Endometrium (tissue), 2 donors: Measurements from ENCODE around the gene CLTB.

ENCODE experiments used
- FAIRE-seq: peaks from 2 replicates; lab custom pipeline; 2012; peaks lifted over from hg19 to GRCh38; lab: Jason Lieb, UNC
- donor health status: control.
- donor health status: control.

The CLTB gene

DNA sequence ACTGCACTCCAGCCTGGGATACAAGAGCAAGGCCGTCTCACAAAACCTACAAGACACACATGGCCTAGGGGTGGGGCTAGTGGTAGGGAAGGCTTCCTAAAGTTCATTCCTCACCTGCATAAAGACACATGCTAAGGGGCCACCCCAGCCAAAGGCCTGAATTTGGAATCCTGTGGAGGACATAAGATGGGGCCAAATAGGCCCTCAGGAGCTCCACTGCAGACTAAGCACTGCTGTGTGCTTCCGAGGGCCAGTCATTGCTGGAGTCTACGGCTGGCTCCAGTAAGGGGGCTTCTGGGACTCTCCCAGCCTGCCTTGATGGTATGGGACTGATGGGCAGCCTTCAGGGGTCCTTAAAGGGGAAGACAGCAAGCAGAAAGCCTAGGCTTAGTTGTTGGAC, 33.6 kb downstream of the CLTB start:
- no peak for FAIRE-seq

DNA sequence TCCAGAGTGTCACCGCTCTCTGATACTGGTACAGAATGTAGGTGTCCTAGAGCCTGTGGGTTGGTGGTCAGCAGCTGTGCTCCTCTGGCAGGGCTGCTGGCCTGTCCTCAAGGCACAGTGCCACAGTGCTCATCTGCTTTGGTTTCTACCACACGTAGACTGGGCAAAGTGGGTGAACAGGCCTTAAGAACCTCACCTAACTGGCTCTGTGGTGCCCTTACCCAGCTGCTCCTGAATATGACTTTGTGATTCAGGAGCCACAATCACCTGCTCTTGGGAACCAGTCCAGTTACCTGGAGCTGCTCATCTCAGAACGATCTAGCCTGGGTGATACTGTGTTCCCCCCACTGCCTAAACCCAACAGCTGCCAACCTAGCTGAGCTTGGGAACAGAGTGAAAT, 34.4 kb downstream of the CLTB start:
- no peak for FAIRE-seq

- no peak for FAIRE-seq
Measured at GRCh38 chr5:176381423-176381822, 34.9 kb downstream of the CLTB start.

DNA sequence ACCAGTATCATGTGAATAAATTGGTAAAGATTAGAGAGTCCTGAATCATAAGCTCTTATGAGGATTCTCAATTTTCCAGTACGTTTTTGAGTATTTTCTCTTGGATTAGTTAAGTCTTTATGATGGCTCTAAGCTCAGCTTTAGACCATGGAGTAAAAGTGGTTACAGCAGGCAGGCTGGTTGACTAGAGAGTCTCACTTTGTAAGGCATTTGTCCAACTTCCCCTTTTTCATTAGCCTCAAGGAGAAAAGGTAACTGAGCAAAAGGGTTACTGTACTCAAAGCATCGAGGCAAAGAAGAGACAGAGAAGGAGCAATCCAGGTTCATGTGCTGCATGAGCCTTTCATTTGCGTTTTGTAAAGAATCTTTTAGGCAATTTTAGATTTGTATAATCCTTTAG, 36.5 kb downstream of the CLTB start:
- FAIRE-seq: no peak

DNA sequence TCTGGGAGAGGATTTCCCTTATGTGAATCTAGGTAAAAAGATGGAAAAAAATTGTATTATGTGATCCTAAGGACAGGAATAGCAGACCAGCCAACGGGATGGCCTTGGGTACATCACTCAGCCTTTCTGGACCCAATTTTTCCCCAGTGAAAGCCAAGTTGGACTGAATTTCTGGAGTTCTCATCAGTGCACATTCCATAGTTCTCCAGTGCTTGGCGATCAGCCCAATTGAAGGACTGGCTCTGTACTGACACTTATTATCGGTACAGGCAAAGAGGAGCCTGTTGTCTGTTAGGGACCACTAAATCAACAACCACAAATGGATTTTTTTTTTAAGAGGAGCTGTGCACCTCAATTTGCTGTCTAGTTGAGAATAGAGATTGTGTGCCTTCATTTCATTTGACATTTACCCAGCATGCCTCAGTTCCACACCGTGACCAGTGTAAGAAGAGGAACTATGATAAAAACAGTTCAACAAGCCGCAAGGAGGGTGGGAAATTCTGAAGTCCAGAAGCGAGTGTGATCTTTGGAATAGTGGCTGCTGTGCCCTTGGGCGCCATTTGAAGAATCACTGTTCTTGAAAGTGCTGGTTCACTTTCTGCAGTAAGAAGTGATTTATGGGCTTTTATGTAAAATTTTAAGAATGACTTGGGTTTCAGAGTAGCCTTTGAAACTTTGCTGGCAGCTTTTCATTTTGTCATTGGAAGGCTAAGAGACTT, 43.1 kb downstream of the CLTB start:
- no peak for FAIRE-seq

DNA sequence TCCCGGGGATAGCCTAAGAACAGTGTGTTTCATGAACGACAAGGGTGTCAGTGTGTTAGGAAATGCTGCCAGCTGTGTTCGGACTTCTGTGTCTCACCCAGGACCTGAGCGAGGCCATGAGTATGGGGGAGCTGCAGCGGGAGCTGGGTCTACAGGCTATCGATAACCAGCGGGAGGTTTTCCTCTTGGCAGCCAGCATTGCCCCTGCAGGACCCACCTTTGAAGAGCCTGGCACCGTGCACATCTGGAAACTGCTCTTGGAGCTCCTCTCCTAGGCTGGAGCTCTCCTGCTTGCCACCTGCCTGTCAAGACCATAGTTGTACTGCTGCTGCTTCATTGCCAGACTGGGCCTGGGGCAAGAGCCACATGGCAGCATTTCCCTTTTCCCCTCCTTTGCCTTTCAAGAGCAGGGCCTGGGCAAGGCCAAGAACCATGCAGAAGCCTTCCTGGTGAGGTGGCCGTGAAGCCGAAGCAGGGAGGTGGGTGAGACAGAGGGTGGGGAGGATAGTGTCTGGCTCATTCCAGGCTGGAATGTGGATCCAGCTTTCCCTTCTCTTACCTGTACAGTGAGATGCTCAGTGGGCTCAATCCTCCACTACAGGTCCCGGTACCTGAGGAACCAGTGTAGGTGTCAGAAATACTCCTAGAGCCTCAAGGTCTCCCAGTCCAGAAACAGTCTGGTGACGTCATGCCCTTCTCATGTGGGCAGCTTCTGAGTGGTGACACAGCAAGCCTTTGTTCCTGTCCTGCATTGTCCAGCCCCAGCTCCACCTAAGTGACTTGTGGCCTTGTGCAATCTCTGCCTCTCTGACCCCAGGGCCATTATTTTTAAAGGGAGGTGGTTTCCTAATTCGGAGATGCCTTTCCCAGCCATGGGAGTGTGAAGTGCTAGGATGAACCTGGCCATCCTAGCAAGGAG, 44.5 kb downstream of the CLTB start:
- FAIRE-seq: no peak

GRCh38 chr5:176369934-176370711, 46.2 kb downstream of the CLTB start:
- FAIRE-seq: no peak

- no peak for FAIRE-seq
Measured at GRCh38 chr5:176368726-176369125, 47.6 kb downstream of the CLTB start.

GRCh38 chr5:176366232-176366894, 50.0 kb downstream of the CLTB start:
- FAIRE-seq: no peak

DNA sequence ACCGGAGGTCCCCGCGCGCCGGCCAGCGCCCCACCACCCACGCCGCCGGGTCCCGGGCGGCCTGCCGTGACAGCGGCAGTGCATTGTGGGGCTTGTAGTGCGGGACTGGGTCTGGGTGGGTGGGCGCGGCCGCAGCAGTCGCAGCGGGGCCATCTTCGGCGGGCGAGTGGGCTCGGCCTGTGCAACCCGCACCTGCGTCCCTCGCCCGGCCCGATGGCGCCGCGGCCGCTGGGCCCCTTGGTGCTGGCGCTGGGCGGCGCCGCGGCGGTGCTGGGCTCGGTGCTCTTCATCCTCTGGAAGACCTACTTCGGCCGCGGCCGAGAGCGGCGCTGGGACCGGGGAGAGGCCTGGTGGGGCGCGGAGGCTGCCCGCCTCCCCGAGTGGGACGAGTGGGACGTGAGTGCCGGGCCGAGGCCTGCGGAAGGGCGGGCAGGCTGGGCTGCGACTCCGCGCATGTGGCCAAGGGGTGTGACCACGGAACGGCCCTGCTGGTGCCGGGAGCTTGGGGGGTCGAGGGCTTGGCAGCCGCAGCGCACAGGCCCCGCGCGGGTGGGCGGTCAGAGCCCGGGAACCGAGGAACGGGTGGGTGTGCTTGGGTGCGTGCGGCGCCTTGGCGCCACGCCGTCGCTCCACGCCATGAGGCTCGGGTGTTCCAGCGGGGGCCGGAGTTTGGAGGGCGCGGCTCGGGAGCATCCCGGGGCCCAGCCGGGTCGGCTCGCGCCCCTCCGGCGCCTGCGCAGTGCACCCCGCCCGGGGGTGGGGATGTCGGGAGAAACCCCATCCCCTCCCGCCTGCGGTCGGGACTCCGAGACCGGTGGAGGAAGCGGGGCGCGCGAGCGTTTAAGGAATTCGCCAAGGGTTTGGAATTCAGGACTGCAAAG, 50.7 kb downstream of the CLTB start, which contains the start of gene ARL10:
TSS of gene ARL10 (plus strand) at position 137 of the 881 bp plus-strand sequence. CDS start at position 214, 77 bp downstream.
- FAIRE-seq: no peak

DNA sequence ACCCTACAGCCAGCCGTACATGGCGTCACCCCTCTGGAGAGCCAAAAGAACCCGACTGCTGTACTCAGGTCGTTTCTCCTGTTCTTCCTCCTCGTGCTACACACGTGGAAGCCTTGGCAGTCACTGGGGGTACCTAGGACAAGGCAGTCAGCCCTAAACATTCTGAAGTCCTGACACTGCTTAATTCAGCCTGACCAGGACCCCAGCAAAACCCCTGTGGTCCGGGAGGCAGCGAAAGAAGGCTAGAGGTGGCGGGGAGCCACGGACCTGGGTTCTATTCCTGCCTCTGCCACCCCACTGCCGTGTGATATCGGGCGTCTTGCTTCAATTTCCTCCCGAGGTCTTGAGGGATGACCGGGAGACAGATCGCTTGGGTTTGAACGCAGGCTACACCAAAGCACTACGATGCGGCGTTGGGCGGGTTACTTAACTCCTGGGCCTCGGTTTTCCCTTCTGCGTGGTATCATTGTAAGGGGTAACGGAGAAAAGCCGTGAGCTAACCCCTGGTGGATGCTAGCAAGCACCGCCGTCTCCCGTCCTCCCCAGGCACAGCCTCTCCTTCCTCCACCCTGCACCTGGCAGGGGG, 51.5 kb downstream of the CLTB start:
- FAIRE-seq: no peak

DNA sequence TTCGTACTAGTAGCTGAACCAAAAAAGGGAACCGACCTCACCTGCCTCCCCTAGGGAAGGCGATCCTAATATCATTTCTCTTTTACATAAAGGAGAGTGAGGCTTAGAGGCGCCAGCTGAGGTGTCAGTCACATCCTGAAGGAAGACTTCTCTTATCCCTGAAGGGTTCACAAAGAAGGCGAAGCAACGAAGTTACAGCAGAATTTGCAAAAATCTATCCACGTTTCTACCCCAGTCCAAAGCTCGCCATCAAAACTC, 54.2 kb downstream of the CLTB start:
- no peak for FAIRE-seq

GRCh38 chr5:176361437-176362232, 54.7 kb downstream of the CLTB start, which contains the start of gene KIAA1191:
TSS of gene KIAA1191 (minus strand) at chr5:176361764. CDS start at chr5:176359508, 2,256 bp downstream.
- peak; percentile 12 for FAIRE-seq

DNA sequence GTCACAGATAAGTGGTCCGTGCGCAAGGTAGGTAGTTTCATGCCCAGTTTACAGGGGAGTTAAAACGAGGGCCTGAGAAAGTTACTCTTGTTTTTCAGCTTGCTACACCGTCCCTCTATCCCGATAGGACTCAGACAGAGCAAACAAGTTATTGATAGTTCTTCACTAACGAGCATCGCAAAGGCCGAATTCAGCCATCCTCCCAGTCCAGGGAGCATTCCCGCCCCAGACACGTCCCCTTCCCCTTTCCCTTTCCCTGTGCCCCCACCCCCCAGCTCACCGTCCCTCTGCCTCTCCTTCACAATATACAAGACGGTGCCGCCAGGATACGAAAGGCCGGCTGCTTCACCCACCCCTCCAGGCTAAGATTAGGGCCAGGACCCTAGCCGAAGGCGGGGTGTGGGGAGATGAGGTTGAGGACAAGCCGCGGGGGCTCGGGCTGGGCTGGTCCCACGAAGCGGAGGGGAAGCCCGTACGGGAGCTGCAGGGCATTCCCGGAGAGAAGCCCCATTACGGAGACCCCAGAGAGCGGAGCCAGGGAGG, 55.4 kb downstream of the CLTB start:
- no peak for FAIRE-seq

GRCh38 chr5:176359658-176360057, 56.7 kb downstream of the CLTB start:
- no peak for FAIRE-seq

DNA sequence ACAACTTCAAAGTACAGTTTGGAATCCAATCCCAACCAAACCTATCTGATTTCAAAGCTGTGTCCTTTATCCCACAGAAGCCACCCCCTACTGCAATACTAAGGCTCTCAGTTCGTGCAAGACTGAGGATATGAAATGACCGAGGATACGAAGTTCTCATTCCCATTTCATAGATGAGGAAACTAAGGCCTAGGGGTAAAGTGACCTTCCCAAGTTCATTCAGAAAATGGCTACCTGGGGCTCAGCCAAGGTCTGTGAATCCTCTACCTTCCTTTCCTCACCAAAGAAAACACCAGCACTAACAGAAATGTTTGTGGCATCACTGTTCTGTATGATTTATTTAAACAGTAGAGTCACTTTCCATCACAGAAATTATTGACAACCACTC, 60.2 kb downstream of the CLTB start:
- no peak for FAIRE-seq

GRCh38 chr5:176355400-176356178, 60.8 kb downstream of the CLTB start:
- FAIRE-seq: no peak

- no peak for FAIRE-seq
Measured at GRCh38 chr5:176353533-176353932, 62.8 kb downstream of the CLTB start.
